Gastrocnemius medialis (tissue), 4 donors: ENCODE results near the gene PRKAG2.

Experiments used
- CTCF ChIP-seq, 5 experiments: fragments of 450-650 bp in 3 of 5; fragments of 200-600 bp in 2 of 5; sonication (generic) in 2 of 5; IDR thresholded peaks in 4 of 5; conservative IDR thresholded peaks in 1 of 5; 1 replicate in 4 of 5; 2 replicates in 1 of 5; pipeline ENCODE4 v1.5.1; 2016 to 2019; ENCODE audit warnings: antibody characterized with exemption in 5 of 5, mild to moderate bottlenecking in 3 of 5, moderate library complexity in 3 of 5
- POLR2A ChIP-seq, 2 donors: fragments of 450-650 bp; IDR thresholded peaks; one replicate each; pipeline ENCODE4 v1.6.1; 2017; ENCODE audit warnings: antibody characterized with exemption in 2 of 2, mild to moderate bottlenecking in 2 of 2, moderate library complexity in 2 of 2

GRCh38 chr7:151507806-151508205 lies 369.1 kb downstream of the PRKAG2 start:
- no peak for TF ChIP-seq CTCF (IDR thresholded peaks at IDR 0.05 in 4 of 5, conservative IDR thresholded peaks at IDR 0.05 in 1 of 5)
- TF ChIP-seq POLR2A (IDR thresholded peaks at IDR 0.05), result no peak
